Activated CD8-positive, alpha-beta memory T cell treated with anti-CD3 and anti-CD28 coated beads, Interleukin-2, amount 50 U/mL, for 48 hours (primary cell): ENCODE results near the gene PATJ.
"Not testable (repeated sequence)": the region's sequence is repeated elsewhere in the genome, so short reads cannot be mapped to it uniquely, and the experiment has no call there.

Source experiments
- DNase-seq: peaks from one replicate; pipeline ENCODE4 v3.0.0-alpha.2; 2020

The PATJ gene

GRCh38 chr1:61951731-61952580 lies 209.7 kb downstream of the PATJ start:
- DNase-seq, result no peak

- no peak for DNase-seq
Observed at GRCh38 chr1:61952675-61953074, 210.4 kb downstream of the PATJ start.

GRCh38 chr1:61953076-61953789 lies 211.0 kb downstream of the PATJ start:
- DNase-seq, result no peak

GRCh38 chr1:61953790-61954150 lies 211.5 kb downstream of the PATJ start:
- DNase-seq, result no peak

GRCh38 chr1:61955261-61955660 lies 213.0 kb downstream of the PATJ start:
- no peak for DNase-seq

- no peak for DNase-seq
Observed at GRCh38 chr1:61956016-61956645, 213.9 kb downstream of the PATJ start.

- no peak for DNase-seq
Observed at GRCh38 chr1:61956784-61957183, 214.5 kb downstream of the PATJ start.

GRCh38 chr1:61961009-61961408 lies 218.7 kb downstream of the PATJ start:
- DNase-seq, result no peak

GRCh38 chr1:61962631-61963030 lies 220.4 kb downstream of the PATJ start:
- DNase-seq, result no peak

- not testable (repeated sequence) for DNase-seq
Observed at GRCh38 chr1:61966450-61967225, 224.4 kb downstream of the PATJ start.

GRCh38 chr1:61967750-61968149 lies 225.5 kb downstream of the PATJ start:
- DNase-seq, result no peak

GRCh38 chr1:61968869-61969268 lies 226.6 kb downstream of the PATJ start:
- no peak for DNase-seq

- no peak for DNase-seq
Observed at GRCh38 chr1:61973100-61973837, 231.0 kb downstream of the PATJ start.

GRCh38 chr1:61975638-61976037 lies 233.4 kb downstream of the PATJ start:
- DNase-seq, result no peak

GRCh38 chr1:61976566-61976965 lies 234.3 kb downstream of the PATJ start:
- no peak for DNase-seq

GRCh38 chr1:61978796-61979195 lies 236.5 kb downstream of the PATJ start:
- no peak for DNase-seq

- DNase-seq, result no peak
Observed at GRCh38 chr1:61979729-61980128, 237.4 kb downstream of the PATJ start.

- DNase-seq, result no peak
Observed at GRCh38 chr1:61980561-61980960, 238.3 kb downstream of the PATJ start.

GRCh38 chr1:61981870-61982660 lies 239.8 kb downstream of the PATJ start:
- no peak for DNase-seq

GRCh38 chr1:61983236-61983635 lies 241.0 kb downstream of the PATJ start:
- DNase-seq, result no peak

- DNase-seq, result no peak
Observed at GRCh38 chr1:61992257-61992656, 250.0 kb downstream of the PATJ start.
